Heart left ventricle (tissue), 13 donors: ENCODE measurements around the gene RIOK3.

ENCODE experiments used
- POLR2A ChIP-seq, 2 donors: fragments of 450-650 bp; IDR thresholded peaks; one replicate each; pipeline ENCODE4 v1.6.1; 2017; ENCODE audit warnings: antibody characterized with exemption in 2 of 2, mild to moderate bottlenecking in 2 of 2, moderate library complexity in 2 of 2
- TF ChIP-seq, protein P1 (sequence below), 12 donors: fragments of 200-600 bp; sonication (generic) in 4 of 12; IDR thresholded peaks; one replicate each; pipeline versions ENCODE4 v1.5.0 to v1.8.0; 2018 to 2022; ENCODE audit warnings: antibody characterized with exemption in 12 of 12, mild to moderate bottlenecking in 5 of 12
- donor health status: ischemic (EF 13 %, LVEDD 7.1; RV severe dilation, severe dysfunction).
- donor health status: DM: no; HTN: yes; CAD: no.
- donor health status: DM: no; HTN: no; CAD: no.
- donor health status: ischemic (EF 25% LVEDD 6.9; RV normal size, moderate dysfunction).
- donor health status: ischemic (EF 25% LVEDD 5.7; RV mildly dilated, moderate dysfunction).
- donor health status: ischemic (EF 35%, LVEDD 5.7; RV mildly dilated, moderate dysfunction).
- donor health status: nonischemic (EF 11% LVEDD 7.7; RV severe dilation, severe dysfunction).
- donor health status: DM: yes; HTN: yes; CAD: no.
- donor health status: PGD.
- donor health status: ischemic (EF 29% LVEDD 5.4; RV normal size, mild dysfunction).
- donor health status: nonischemic (EF 23%, LVEDD 6.1; RV moderate dilation, normal function).

DNA sequence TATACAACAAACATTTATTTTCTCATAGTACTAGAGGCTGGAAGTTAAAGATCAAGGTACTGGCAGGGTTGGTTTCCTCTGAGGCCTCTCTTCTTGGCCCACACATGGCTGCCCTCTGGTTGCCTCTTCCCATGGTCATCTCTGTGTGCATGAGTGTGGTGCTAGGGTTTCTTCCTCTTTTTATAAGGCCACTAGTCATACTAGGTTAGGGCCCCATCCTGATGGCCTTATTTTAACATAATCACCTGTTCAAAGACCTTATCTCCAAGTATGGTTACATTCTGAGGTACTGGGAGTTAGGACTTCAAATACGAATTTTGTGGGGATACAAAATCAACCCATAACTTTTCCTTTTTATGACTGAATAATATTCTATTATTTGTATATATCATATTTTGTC is 4.8 kb upstream of the RIOK3 start:
- TF ChIP-seq, protein P1, sequence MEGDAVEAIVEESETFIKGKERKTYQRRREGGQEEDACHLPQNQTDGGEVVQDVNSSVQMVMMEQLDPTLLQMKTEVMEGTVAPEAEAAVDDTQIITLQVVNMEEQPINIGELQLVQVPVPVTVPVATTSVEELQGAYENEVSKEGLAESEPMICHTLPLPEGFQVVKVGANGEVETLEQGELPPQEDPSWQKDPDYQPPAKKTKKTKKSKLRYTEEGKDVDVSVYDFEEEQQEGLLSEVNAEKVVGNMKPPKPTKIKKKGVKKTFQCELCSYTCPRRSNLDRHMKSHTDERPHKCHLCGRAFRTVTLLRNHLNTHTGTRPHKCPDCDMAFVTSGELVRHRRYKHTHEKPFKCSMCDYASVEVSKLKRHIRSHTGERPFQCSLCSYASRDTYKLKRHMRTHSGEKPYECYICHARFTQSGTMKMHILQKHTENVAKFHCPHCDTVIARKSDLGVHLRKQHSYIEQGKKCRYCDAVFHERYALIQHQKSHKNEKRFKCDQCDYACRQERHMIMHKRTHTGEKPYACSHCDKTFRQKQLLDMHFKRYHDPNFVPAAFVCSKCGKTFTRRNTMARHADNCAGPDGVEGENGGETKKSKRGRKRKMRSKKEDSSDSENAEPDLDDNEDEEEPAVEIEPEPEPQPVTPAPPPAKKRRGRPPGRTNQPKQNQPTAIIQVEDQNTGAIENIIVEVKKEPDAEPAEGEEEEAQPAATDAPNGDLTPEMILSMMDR (IDR thresholded peaks at IDR 0.05), result no peak
- no peak for TF ChIP-seq POLR2A (IDR thresholded peaks at IDR 0.05)
